Breast epithelium (tissue), 3 donors: ENCODE data around the gene PORCN.

Experiments used
- POLR2A ChIP-seq: fragments of 450-650 bp; IDR thresholded peaks from one replicate; pipeline ENCODE4 v1.6.1; 2016; ENCODE audit warnings: antibody characterized with exemption, mild to moderate bottlenecking, moderate library complexity
- POLR2AphosphoS5 ChIP-seq, 3 donors: sonication (generic); formaldehyde crosslinking; IDR thresholded peaks; one replicate each; pipeline ENCODE4 v1.6.1; 2017; ENCODE audit warnings: antibody characterized with exemption in 3 of 3
- TF ChIP-seq, protein P1 (sequence below), 3 donors: fragments of 450-650 bp; IDR thresholded peaks; one replicate each; pipeline ENCODE4 v1.5.1; 2016 to 2017; ENCODE audit warnings: antibody characterized with exemption in 3 of 3, mild to moderate bottlenecking in 3 of 3, moderate library complexity in 3 of 3

- TF ChIP-seq POLR2AphosphoS5 (IDR thresholded peaks at IDR 0.05): no peak
- TF ChIP-seq, protein P1, sequence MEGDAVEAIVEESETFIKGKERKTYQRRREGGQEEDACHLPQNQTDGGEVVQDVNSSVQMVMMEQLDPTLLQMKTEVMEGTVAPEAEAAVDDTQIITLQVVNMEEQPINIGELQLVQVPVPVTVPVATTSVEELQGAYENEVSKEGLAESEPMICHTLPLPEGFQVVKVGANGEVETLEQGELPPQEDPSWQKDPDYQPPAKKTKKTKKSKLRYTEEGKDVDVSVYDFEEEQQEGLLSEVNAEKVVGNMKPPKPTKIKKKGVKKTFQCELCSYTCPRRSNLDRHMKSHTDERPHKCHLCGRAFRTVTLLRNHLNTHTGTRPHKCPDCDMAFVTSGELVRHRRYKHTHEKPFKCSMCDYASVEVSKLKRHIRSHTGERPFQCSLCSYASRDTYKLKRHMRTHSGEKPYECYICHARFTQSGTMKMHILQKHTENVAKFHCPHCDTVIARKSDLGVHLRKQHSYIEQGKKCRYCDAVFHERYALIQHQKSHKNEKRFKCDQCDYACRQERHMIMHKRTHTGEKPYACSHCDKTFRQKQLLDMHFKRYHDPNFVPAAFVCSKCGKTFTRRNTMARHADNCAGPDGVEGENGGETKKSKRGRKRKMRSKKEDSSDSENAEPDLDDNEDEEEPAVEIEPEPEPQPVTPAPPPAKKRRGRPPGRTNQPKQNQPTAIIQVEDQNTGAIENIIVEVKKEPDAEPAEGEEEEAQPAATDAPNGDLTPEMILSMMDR (IDR thresholded peaks at IDR 0.05): no peak
- no peak for TF ChIP-seq POLR2A
Observed at GRCh38 chrX:48540480-48540879, 31.7 kb downstream of the PORCN start.
